ENCODE results near the gene TCAF2. TPM values are rescaled to one million over a fixed set of nuclear protein-coding genes. Genes with fewer than 3 reads are reported as not detected.
"Not testable (repeated sequence)": the region's sequence is repeated elsewhere in the genome, so short reads cannot be mapped to it uniquely, and the experiment has no call there.

The TCAF2 gene
- polyA plus RNA-seq, 1 donor from 2014 or later: 0.28 TPM

DNA sequence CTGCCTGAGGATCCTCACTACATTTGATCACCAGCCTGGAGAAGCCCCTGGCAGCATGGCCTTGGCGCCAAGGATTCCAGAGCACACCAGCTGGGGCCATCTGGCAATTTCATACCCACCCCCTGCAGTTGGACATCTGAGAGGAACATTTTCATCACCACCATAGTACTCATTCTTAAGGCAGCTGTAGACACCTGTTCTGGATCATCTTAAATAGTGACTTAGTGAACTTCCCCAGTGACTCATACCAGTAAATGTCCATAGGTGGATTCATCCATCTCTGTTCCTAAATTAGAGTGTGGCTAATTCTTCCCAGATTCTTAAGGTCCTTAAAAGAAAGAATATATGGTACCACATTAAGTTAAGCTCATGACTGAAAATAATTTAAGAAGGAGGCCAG is 3.6 kb upstream of the TCAF2 start:
- not testable (repeated sequence) for H3K9me2 ChIP-seq (ENCODE audit: insufficient read depth, low read length); H2AFZ ChIP-seq (ENCODE audit: low read depth, low read length); H3K4me3 ChIP-seq (ENCODE audit: low read length); H3K9me3 ChIP-seq (ENCODE audit: low read length); H3K4me2 ChIP-seq (ENCODE audit: low read length); H3K79me2 ChIP-seq (replicated peaks; ENCODE audit: insufficient read depth, low read length); H3K27ac ChIP-seq (ENCODE audit: low read length); H4K20me1 ChIP-seq (ENCODE audit: insufficient read depth); H3K27me3 ChIP-seq (ENCODE audit: insufficient read depth, low read depth, low read length); H3F3A ChIP-seq (ENCODE audit: insufficient read depth, low read length, poor library complexity, severe bottlenecking); H3K36me3 ChIP-seq (ENCODE audit: insufficient read depth, low read length); H3K9ac ChIP-seq (ENCODE audit: low read length)

DNA sequence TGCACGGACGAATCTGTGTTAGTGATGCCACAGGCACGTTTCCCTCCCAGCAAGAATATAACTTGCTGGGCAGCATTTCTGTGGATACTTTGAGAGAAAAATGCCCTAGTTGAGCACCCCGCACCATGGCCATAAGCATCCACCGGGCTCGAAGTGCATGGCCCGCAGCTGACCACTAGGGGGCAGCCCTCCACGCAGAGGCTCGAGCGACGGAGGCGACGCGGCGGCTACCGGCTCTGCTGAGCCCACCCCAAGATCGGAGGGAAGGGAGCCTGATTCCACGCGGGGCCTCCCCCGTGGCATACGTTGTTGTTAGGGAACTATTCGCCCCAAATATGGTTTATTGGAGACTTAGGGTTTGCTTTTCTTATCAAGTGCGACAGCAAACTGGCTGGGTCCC is 716 bp upstream of the TCAF2 start:
- not testable (repeated sequence) for H4K20me1 ChIP-seq (ENCODE audit: insufficient read depth); H3K79me2 ChIP-seq (replicated peaks; ENCODE audit: insufficient read depth, low read length); H3K27me3 ChIP-seq (ENCODE audit: insufficient read depth, low read depth, low read length); H3K4me3 ChIP-seq (ENCODE audit: low read length); H3K36me3 ChIP-seq (ENCODE audit: insufficient read depth, low read length); H3K9me3 ChIP-seq (ENCODE audit: low read length); H3K9me2 ChIP-seq (ENCODE audit: insufficient read depth, low read length); H3K4me2 ChIP-seq (ENCODE audit: low read length); H3K27ac ChIP-seq (ENCODE audit: low read length); H2AFZ ChIP-seq (ENCODE audit: low read depth, low read length); H3F3A ChIP-seq (ENCODE audit: insufficient read depth, low read length, poor library complexity, severe bottlenecking); H3K9ac ChIP-seq (ENCODE audit: low read length)

DNA sequence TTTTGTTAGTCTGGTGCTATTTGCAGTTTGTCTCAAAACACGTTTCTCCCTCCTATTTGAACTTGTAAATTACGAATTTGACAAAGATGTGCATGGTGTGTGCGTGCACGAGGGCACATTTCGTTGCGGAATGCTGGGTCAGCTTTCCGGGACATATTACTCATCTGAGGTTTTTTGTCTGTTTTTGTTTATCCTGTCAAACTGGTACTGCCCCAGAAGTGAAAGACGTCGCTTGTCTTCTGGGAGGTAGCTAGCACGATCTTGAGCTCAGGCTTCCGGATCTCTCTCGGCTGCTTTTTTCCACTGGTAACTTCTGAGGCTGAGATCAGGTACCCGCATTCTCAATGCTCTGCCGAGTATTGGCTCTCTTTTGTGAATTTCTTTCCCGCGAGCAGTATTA is 401 bp downstream of the TCAF2 start:
- not testable (repeated sequence) for H3K27me3 ChIP-seq (ENCODE audit: insufficient read depth, low read depth, low read length); H3K36me3 ChIP-seq (ENCODE audit: insufficient read depth, low read length); H3K79me2 ChIP-seq (replicated peaks; ENCODE audit: insufficient read depth, low read length); H3K4me2 ChIP-seq (ENCODE audit: low read length); H2AFZ ChIP-seq (ENCODE audit: low read depth, low read length); H3K9me2 ChIP-seq (ENCODE audit: insufficient read depth, low read length); H3K4me3 ChIP-seq (ENCODE audit: low read length); H3K9ac ChIP-seq (ENCODE audit: low read length); H3F3A ChIP-seq (ENCODE audit: insufficient read depth, low read length, poor library complexity, severe bottlenecking); H3K9me3 ChIP-seq (ENCODE audit: low read length); H4K20me1 ChIP-seq (ENCODE audit: insufficient read depth); H3K27ac ChIP-seq (ENCODE audit: low read length)

GRCh38 chr7:143622130-143622529 is 1.4 kb downstream of the TCAF2 start:
- not testable (repeated sequence) for H2AFZ ChIP-seq (ENCODE audit: low read depth, low read length); H3K27ac ChIP-seq (ENCODE audit: low read length); H3K4me2 ChIP-seq (ENCODE audit: low read length)

DNA sequence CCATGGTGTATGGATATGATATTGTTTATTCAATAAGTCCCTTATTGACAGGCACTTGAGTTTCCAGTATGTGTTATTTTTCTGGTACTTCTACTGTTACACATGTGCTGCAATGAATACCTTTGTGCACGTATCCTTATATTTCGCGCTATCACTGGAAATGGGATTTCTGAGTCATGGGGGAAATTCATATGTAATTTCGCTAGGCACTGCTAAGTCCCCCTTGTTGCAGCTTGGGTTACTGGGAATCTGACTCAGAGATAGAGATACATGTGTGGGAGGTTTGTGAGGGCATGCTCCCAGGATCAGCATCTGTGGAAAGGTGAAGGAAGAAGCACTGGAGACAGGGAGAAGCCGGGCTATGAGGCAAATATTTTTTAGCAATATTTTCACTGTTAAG is 9.9 kb downstream of the TCAF2 start:
- H2AFZ ChIP-seq (ENCODE audit: low read depth, low read length); H3F3A ChIP-seq (ENCODE audit: insufficient read depth, low read length, poor library complexity, severe bottlenecking); H3K27ac ChIP-seq (ENCODE audit: low read length); H3K79me2 ChIP-seq (replicated peaks; ENCODE audit: insufficient read depth, low read length); H3K4me3 ChIP-seq (ENCODE audit: low read length); H3K27me3 ChIP-seq (ENCODE audit: insufficient read depth, low read depth, low read length); H3K4me2 ChIP-seq (ENCODE audit: low read length); H3K36me3 ChIP-seq (ENCODE audit: insufficient read depth, low read length); H3K9me3 ChIP-seq (ENCODE audit: low read length); H4K20me1 ChIP-seq (ENCODE audit: insufficient read depth); H3K9me2 ChIP-seq (ENCODE audit: insufficient read depth, low read length); H3K9ac ChIP-seq (ENCODE audit: low read length): not testable (repeated sequence)

More at GRCh38 chr7:143622130-143622529, 1.4 kb downstream of the TCAF2 start:
- not testable (repeated sequence) for H3K4me3 ChIP-seq (ENCODE audit: low read length); H3K27me3 ChIP-seq (ENCODE audit: insufficient read depth, low read depth, low read length); H3K9ac ChIP-seq (ENCODE audit: low read length); H3K9me2 ChIP-seq (ENCODE audit: insufficient read depth, low read length); H4K20me1 ChIP-seq (ENCODE audit: insufficient read depth); H3K9me3 ChIP-seq (ENCODE audit: low read length); H3K79me2 ChIP-seq (replicated peaks; ENCODE audit: insufficient read depth, low read length); H3K36me3 ChIP-seq (ENCODE audit: insufficient read depth, low read length); H3F3A ChIP-seq (ENCODE audit: insufficient read depth, low read length, poor library complexity, severe bottlenecking)

- H3K79me2 ChIP-seq (replicated peaks; ENCODE audit: insufficient read depth, low read length); H2AFZ ChIP-seq (ENCODE audit: low read depth, low read length); H4K20me1 ChIP-seq (ENCODE audit: insufficient read depth); H3K36me3 ChIP-seq (ENCODE audit: insufficient read depth, low read length); H3K9me3 ChIP-seq (ENCODE audit: low read length); H3K27me3 ChIP-seq (ENCODE audit: insufficient read depth, low read depth, low read length); H3K9me2 ChIP-seq (ENCODE audit: insufficient read depth, low read length); H3K4me3 ChIP-seq (ENCODE audit: low read length); H3F3A ChIP-seq (ENCODE audit: insufficient read depth, low read length, poor library complexity, severe bottlenecking); H3K27ac ChIP-seq (ENCODE audit: low read length); H3K9ac ChIP-seq (ENCODE audit: low read length); H3K4me2 ChIP-seq (ENCODE audit: low read length): not testable (repeated sequence)
These were observed 11.7 kb downstream of the TCAF2 start for GRCh38 chr7:143632506-143632905.

DNA sequence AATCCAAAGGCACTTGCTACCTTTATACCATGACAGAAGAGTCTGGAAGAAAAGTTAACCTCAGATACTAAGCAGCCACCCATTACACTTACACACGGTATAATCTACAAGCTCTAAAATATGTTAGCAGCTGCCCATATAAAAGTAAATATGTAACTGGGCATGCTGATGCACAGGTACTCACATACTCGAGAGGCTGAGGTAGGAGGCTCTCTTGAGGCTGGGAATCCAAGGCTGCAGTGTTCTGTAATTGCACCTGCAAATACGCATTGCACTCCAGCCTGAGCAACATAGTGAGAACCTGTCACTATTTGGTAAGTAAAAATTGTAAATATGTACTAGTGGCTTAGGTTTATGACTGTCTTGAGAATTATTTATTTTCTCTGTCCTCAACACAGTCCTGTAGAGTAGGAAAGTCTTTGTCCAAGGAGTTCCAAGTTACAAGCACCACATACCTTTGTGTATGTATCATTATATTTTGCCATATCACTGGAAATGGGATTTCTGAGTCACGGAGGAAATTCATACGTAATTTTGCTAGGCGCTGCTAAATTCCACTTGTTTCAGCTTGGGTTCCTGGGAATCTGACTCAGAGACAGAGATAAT is 12.3 kb downstream of the TCAF2 start:
- H3K79me2 ChIP-seq (replicated peaks; ENCODE audit: insufficient read depth, low read length); H3K9me3 ChIP-seq (ENCODE audit: low read length); H3K4me3 ChIP-seq (ENCODE audit: low read length); H4K20me1 ChIP-seq (ENCODE audit: insufficient read depth); H3F3A ChIP-seq (ENCODE audit: insufficient read depth, low read length, poor library complexity, severe bottlenecking); H3K36me3 ChIP-seq (ENCODE audit: insufficient read depth, low read length); H3K4me2 ChIP-seq (ENCODE audit: low read length); H3K9ac ChIP-seq (ENCODE audit: low read length); H3K27ac ChIP-seq (ENCODE audit: low read length); H2AFZ ChIP-seq (ENCODE audit: low read depth, low read length); H3K27me3 ChIP-seq (ENCODE audit: insufficient read depth, low read depth, low read length); H3K9me2 ChIP-seq (ENCODE audit: insufficient read depth, low read length): not testable (repeated sequence)

GRCh38 chr7:143635364-143636240 is 14.8 kb downstream of the TCAF2 start:
- not testable (repeated sequence) for H3K36me3 ChIP-seq (ENCODE audit: insufficient read depth, low read length); H3K9me3 ChIP-seq (ENCODE audit: low read length); H3K27ac ChIP-seq (ENCODE audit: low read length); H2AFZ ChIP-seq (ENCODE audit: low read depth, low read length); H3K4me2 ChIP-seq (ENCODE audit: low read length); H3F3A ChIP-seq (ENCODE audit: insufficient read depth, low read length, poor library complexity, severe bottlenecking); H4K20me1 ChIP-seq (ENCODE audit: insufficient read depth); H3K9me2 ChIP-seq (ENCODE audit: insufficient read depth, low read length); H3K27me3 ChIP-seq (ENCODE audit: insufficient read depth, low read depth, low read length); H3K79me2 ChIP-seq (replicated peaks; ENCODE audit: insufficient read depth, low read length); H3K9ac ChIP-seq (ENCODE audit: low read length); H3K4me3 ChIP-seq (ENCODE audit: low read length)
